PFSK-1 (cell line): ENCODE data around the gene CALHM6.

ENCODE experiments used
- FOXP2 ChIP-seq: optimal IDR thresholded peaks from 2 replicates; pipeline ENCODE3; 2011; ENCODE audit warnings: borderline replicate concordance, control low read depth, inconsistent platforms; ENCODE audit not compliant: insufficient read depth; ENCODE audit errors: extremely low read length, extremely low read depth
- POLR2AphosphoS5 ChIP-seq: IDR thresholded peaks from 2 replicates; pipeline ENCODE4 v1.6.1; 2012; ENCODE audit warnings: low read depth, mild to moderate bottlenecking, control low read depth, low read length, moderate library complexity
- REST ChIP-seq, 2 experiments: IDR thresholded peaks; 2 replicates each; pipeline versions ENCODE4 v1.6.1 to v1.8.0; 2011 to 2012; ENCODE audit warnings: low read depth in 2 of 2, low read length in 2 of 2, control low read depth in 1 of 2, inconsistent platforms in 1 of 2, mild to moderate bottlenecking in 1 of 2, moderate library complexity in 1 of 2; ENCODE audit not compliant: insufficient read depth in 1 of 2
- SIN3A ChIP-seq: IDR thresholded peaks from 2 replicates; pipeline ENCODE4 v1.6.1; 2012; ENCODE audit warnings: mild to moderate bottlenecking, low read length, moderate library complexity, borderline replicate concordance; ENCODE audit not compliant: insufficient read depth
- TAF1 ChIP-seq: IDR thresholded peaks from 2 replicates; pipeline ENCODE4 v1.6.1; 2012; ENCODE audit warnings: low read length, control low read depth, borderline replicate concordance; ENCODE audit not compliant: insufficient read depth

Gene CALHM6

GRCh38 chr6:116444092-116444491, 17.1 kb upstream of the CALHM6 start:
- no peak for TF ChIP-seq FOXP2
- TF ChIP-seq SIN3A, result no peak
- no peak for TF ChIP-seq POLR2AphosphoS5
- no peak for TF ChIP-seq TAF1
- TF ChIP-seq REST (IDR thresholded peaks at IDR 0.05; ENCODE audit: insufficient read depth in 1 of 2, low read depth in 2 of 2, low read length in 2 of 2), result no peak

- TF ChIP-seq REST (IDR thresholded peaks at IDR 0.05; ENCODE audit: insufficient read depth in 1 of 2, low read depth in 2 of 2, low read length in 2 of 2), result no peak
- no peak for TF ChIP-seq SIN3A
- no peak for TF ChIP-seq FOXP2
- no peak for TF ChIP-seq TAF1
- TF ChIP-seq POLR2AphosphoS5, result no peak
Observed at GRCh38 chr6:116444575-116444974, 16.6 kb upstream of the CALHM6 start.

GRCh38 chr6:116445102-116445501, 16.1 kb upstream of the CALHM6 start:
- no peak for TF ChIP-seq POLR2AphosphoS5
- TF ChIP-seq REST (IDR thresholded peaks at IDR 0.05; ENCODE audit: insufficient read depth in 1 of 2, low read depth in 2 of 2, low read length in 2 of 2), result no peak
- TF ChIP-seq FOXP2, result no peak
- no peak for TF ChIP-seq SIN3A
- TF ChIP-seq TAF1, result no peak

- TF ChIP-seq FOXP2 (no peak), POLR2AphosphoS5 (no peak), SIN3A (no peak), REST (IDR thresholded peaks at IDR 0.05; ENCODE audit: insufficient read depth in 1 of 2, low read depth in 2 of 2, low read length in 2 of 2) (no peak), TAF1 (no peak)
Observed at GRCh38 chr6:116446399-116446798, 14.8 kb upstream of the CALHM6 start.

GRCh38 chr6:116447052-116447451, 14.1 kb upstream of the CALHM6 start:
- TF ChIP-seq REST (IDR thresholded peaks at IDR 0.05; ENCODE audit: insufficient read depth in 1 of 2, low read depth in 2 of 2, low read length in 2 of 2) (no peak), SIN3A (no peak), FOXP2 (no peak), TAF1 (no peak)
